ENCODE measurements around the gene SLC3A2. TPM values are rescaled to one million over a fixed set of nuclear protein-coding genes. Genes with fewer than 3 reads are reported as not detected.

The SLC3A2 gene
- total RNA-seq, 2 donors from 2014 or later = 234 to 307 TPM

- Mint-ChIP-seq H3K27me3 (peaks cover 15 to 22% of the 10 kb centered on the region in 2 donors), H3K4me3 (no peak overlapping the region), H3K9me3 (no peaks in the 10 kb centered on the region), H3K36me3 (no peaks in the 10 kb centered on the region), H3K27ac (no peak overlapping the region), H3K4me1 (ENCODE audit: low read depth in 2 of 2) (no peaks in the 10 kb centered on the region)
- ATAC-seq = no peak
- DNase-seq (ENCODE audit: low spot score) = no peak
Measured at GRCh38 chr11:62898027-62898426, 17.3 kb downstream of the SLC3A2 start.

GRCh38 chr11:62902932-62903331 is 22.2 kb downstream of the SLC3A2 start:
- H3K27me3 Mint-ChIP-seq = peaks cover 16% of the 10 kb centered on the region in 2 donors
- peaks cover 5 to 8% of the 10 kb centered on the region in 2 donors for H3K4me1 Mint-ChIP-seq (ENCODE audit: low read depth in 2 of 2)
- H3K4me3 Mint-ChIP-seq = no peak overlapping the region
- DNase-seq (ENCODE audit: low spot score) = no peak
- H3K27ac Mint-ChIP-seq = no peak overlapping the region
- no peaks in the 10 kb centered on the region for H3K36me3 Mint-ChIP-seq
- no peaks in the 10 kb centered on the region for H3K9me3 Mint-ChIP-seq
- ATAC-seq = no peak

GRCh38 chr11:62905296-62905695 is 24.6 kb downstream of the SLC3A2 start:
- H3K9me3 Mint-ChIP-seq = no peaks in the 10 kb centered on the region
- H3K27me3 Mint-ChIP-seq = peaks cover 10 to 15% of the 10 kb centered on the region in 2 donors
- no peak overlapping the region for H3K4me3 Mint-ChIP-seq
- ATAC-seq = peak in 1 of 2 donors; percentile 33
- DNase-seq (ENCODE audit: low spot score) = no peak
- no peaks in the 10 kb centered on the region for H3K36me3 Mint-ChIP-seq
- H3K27ac Mint-ChIP-seq = no peak overlapping the region
- peaks cover 5 to 8% of the 10 kb centered on the region in 2 donors for H3K4me1 Mint-ChIP-seq (ENCODE audit: low read depth in 2 of 2)

GRCh38 chr11:62905927-62906531 is 25.3 kb downstream of the SLC3A2 start:
- Mint-ChIP-seq H3K4me1 (ENCODE audit: low read depth in 2 of 2) (peaks cover 5 to 8% of the 10 kb centered on the region in 2 donors), H3K9me3 (no peaks in the 10 kb centered on the region), H3K27me3 (peaks cover 7 to 14% of the 10 kb centered on the region in 2 donors), H3K36me3 (no peaks in the 10 kb centered on the region), H3K4me3 (no peak overlapping the region), H3K27ac (no peak overlapping the region)
- peak; percentile 64 to 65 for ATAC-seq
- DNase-seq (ENCODE audit: low spot score) = peak; percentile 79

GRCh38 chr11:62908468-62909072 is 27.9 kb downstream of the SLC3A2 start:
- DNase-seq (ENCODE audit: low spot score) = no peak
- H3K4me3 Mint-ChIP-seq = no peak overlapping the region
- no peak for ATAC-seq
- H3K36me3 Mint-ChIP-seq = no peaks in the 10 kb centered on the region
- no peaks in the 10 kb centered on the region for H3K9me3 Mint-ChIP-seq
- H3K27ac Mint-ChIP-seq = no peak overlapping the region
- peaks cover 7 to 11% of the 10 kb centered on the region in 2 donors for H3K27me3 Mint-ChIP-seq
- peaks cover 10 to 13% of the 10 kb centered on the region in 2 donors for H3K4me1 Mint-ChIP-seq (ENCODE audit: low read depth in 2 of 2)

- Mint-ChIP-seq H3K36me3 (no peaks in the 10 kb centered on the region), H3K27me3 (peaks cover 7% of the 10 kb centered on the region in 2 donors), H3K4me1 (ENCODE audit: low read depth in 2 of 2) (peaks cover 10 to 13% of the 10 kb centered on the region in 2 donors), H3K4me3 (no peak overlapping the region), H3K27ac (no peak overlapping the region), H3K9me3 (no peaks in the 10 kb centered on the region)
- ATAC-seq = no peak
- no peak for DNase-seq (ENCODE audit: low spot score)
Measured at GRCh38 chr11:62909107-62909894, 28.6 kb downstream of the SLC3A2 start.

- Mint-ChIP-seq H3K4me1 (ENCODE audit: low read depth in 2 of 2) (peaks cover 7 to 10% of the 10 kb centered on the region in 2 donors), H3K9me3 (no peaks in the 10 kb centered on the region), H3K27me3 (peaks cover 7% of the 10 kb centered on the region in 2 donors), H3K36me3 (no peaks in the 10 kb centered on the region), H3K4me3 (no peak overlapping the region), H3K27ac (no peak overlapping the region)
- ATAC-seq = no peak
- no peak for DNase-seq (ENCODE audit: low spot score)
Measured at GRCh38 chr11:62910141-62910882, 29.6 kb downstream of the SLC3A2 start.

GRCh38 chr11:62911137-62912130 is 30.7 kb downstream of the SLC3A2 start:
- Mint-ChIP-seq H3K4me1 (ENCODE audit: low read depth in 2 of 2) (peaks cover 5% of the 10 kb centered on the region in 2 donors), H3K4me3 (no peak overlapping the region), H3K36me3 (no peaks in the 10 kb centered on the region), H3K27ac (no peak overlapping the region), H3K27me3 (peaks cover 0 to 6% of the 10 kb centered on the region in 2 donors), H3K9me3 (no peaks in the 10 kb centered on the region)
- DNase-seq (ENCODE audit: low spot score) (no peak), ATAC-seq (no peak)

- no peak overlapping the region for H3K4me3 Mint-ChIP-seq
- H3K27me3 Mint-ChIP-seq = peaks cover 0 to 6% of the 10 kb centered on the region in 2 donors
- H3K36me3 Mint-ChIP-seq = no peaks in the 10 kb centered on the region
- no peaks in the 10 kb centered on the region for H3K9me3 Mint-ChIP-seq
- no peak for DNase-seq (ENCODE audit: low spot score)
- no peak for ATAC-seq
- peak overlapping the region in 1 of 2 donors; percentile 35 for H3K27ac Mint-ChIP-seq
- peaks cover 5% of the 10 kb centered on the region in 2 donors for H3K4me1 Mint-ChIP-seq (ENCODE audit: low read depth in 2 of 2)
Measured at GRCh38 chr11:62912268-62912667, 31.6 kb downstream of the SLC3A2 start.

GRCh38 chr11:62914416-62914815 is 33.7 kb downstream of the SLC3A2 start:
- H3K4me3 Mint-ChIP-seq = no peak overlapping the region
- H3K9me3 Mint-ChIP-seq = no peaks in the 10 kb centered on the region
- DNase-seq (ENCODE audit: low spot score) (no peak), ATAC-seq (no peak)
- H3K36me3 Mint-ChIP-seq = no peaks in the 10 kb centered on the region
- H3K4me1 Mint-ChIP-seq (ENCODE audit: low read depth in 2 of 2) = peaks cover 5% of the 10 kb centered on the region in 2 donors
- H3K27ac Mint-ChIP-seq = no peak overlapping the region
- peaks cover 0 to 9% of the 10 kb centered on the region in 2 donors for H3K27me3 Mint-ChIP-seq

- H3K4me1 Mint-ChIP-seq (ENCODE audit: low read depth in 2 of 2) = peaks cover 0 to 3% of the 10 kb centered on the region in 2 donors
Measured at GRCh38 chr11:62917906-62918502, 37.3 kb downstream of the SLC3A2 start.

GRCh38 chr11:62918531-62918930 is 37.8 kb downstream of the SLC3A2 start:
- Mint-ChIP-seq H3K27me3 (peaks cover 11 to 24% of the 10 kb centered on the region in 2 donors), H3K27ac (no peak overlapping the region), H3K4me3 (no peak overlapping the region), H3K4me1 (ENCODE audit: low read depth in 2 of 2) (peaks cover 0 to 5% of the 10 kb centered on the region in 2 donors), H3K9me3 (no peaks in the 10 kb centered on the region), H3K36me3 (no peaks in the 10 kb centered on the region)
- DNase-seq (ENCODE audit: low spot score) = no peak
- no peak for ATAC-seq

More at GRCh38 chr11:62917906-62918502, 37.3 kb downstream of the SLC3A2 start:
- Mint-ChIP-seq H3K27me3 (peaks cover 11 to 22% of the 10 kb centered on the region in 2 donors), H3K27ac (no peak overlapping the region), H3K36me3 (no peaks in the 10 kb centered on the region), H3K4me3 (no peak overlapping the region), H3K9me3 (no peaks in the 10 kb centered on the region)
- DNase-seq (ENCODE audit: low spot score) (no peak), ATAC-seq (no peak)

Data from natural killer cell treated with Interleukin-12 subunit alpha and Interleukin-12 subunit beta and Interleukin-15 and Interleukin-18, amount 100 ng/mL, for 72 hours (primary cell).